GM12864 (cell line): Measurements from ENCODE around the gene PRKX.

ENCODE experiments used
- DNase-seq: peaks from one replicate; pipeline ENCODE4 v3.0.0-alpha.2; 2011; ENCODE audit warnings: low read depth
- H3K4me3 ChIP-seq: 2 replicates; pipeline ENCODE4 v1.5.1; 2011; ENCODE audit warnings: mild to moderate bottlenecking, low read depth, low read length, control low read depth
- TF ChIP-seq, protein P1 (sequence below): IDR thresholded peaks from 2 replicates; pipeline ENCODE4 v1.5.1; 2011; ENCODE audit warnings: low read depth, mild to moderate bottlenecking, moderate library complexity, low read length, control low read depth, inconsistent platforms; ENCODE audit errors: missing control alignments

Gene PRKX

GRCh38 chrX:3598709-3599108 lies 114.7 kb downstream of the PRKX start:
- TF ChIP-seq, protein P1, sequence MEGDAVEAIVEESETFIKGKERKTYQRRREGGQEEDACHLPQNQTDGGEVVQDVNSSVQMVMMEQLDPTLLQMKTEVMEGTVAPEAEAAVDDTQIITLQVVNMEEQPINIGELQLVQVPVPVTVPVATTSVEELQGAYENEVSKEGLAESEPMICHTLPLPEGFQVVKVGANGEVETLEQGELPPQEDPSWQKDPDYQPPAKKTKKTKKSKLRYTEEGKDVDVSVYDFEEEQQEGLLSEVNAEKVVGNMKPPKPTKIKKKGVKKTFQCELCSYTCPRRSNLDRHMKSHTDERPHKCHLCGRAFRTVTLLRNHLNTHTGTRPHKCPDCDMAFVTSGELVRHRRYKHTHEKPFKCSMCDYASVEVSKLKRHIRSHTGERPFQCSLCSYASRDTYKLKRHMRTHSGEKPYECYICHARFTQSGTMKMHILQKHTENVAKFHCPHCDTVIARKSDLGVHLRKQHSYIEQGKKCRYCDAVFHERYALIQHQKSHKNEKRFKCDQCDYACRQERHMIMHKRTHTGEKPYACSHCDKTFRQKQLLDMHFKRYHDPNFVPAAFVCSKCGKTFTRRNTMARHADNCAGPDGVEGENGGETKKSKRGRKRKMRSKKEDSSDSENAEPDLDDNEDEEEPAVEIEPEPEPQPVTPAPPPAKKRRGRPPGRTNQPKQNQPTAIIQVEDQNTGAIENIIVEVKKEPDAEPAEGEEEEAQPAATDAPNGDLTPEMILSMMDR: no peak
- no peak for DNase-seq
- no peak overlapping the region for H3K4me3 ChIP-seq

GRCh38 chrX:3598046-3598605 lies 115.3 kb downstream of the PRKX start:
- no peak for DNase-seq
- TF ChIP-seq, protein P1: no peak
- no peak overlapping the region for H3K4me3 ChIP-seq

DNA sequence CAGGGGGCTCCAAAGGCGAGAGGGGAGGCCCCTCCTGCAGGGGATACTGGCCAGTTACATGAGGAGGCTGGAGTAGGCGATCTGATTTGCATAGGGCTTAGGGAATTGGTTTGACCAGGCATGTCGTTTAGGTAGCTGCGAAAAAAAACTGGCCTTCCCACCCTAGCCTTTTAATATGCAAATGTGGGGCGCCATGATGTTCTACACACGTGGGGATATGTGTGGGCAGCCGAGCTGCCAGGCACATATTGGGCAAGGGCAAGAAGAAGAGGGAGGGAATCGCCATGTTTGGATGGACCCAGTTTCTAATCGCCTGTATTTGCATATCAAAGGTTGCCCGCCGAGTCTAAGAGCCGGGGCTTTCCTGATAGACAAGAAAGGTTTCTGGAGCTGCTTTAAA lies 121.3 kb downstream of the PRKX start:
- TF ChIP-seq, protein P1: no peak
- DNase-seq: no peak
- no peak overlapping the region for H3K4me3 ChIP-seq

GRCh38 chrX:3589474-3589873 lies 124.0 kb downstream of the PRKX start:
- no peak for DNase-seq
- TF ChIP-seq, protein P1: no peak

GRCh38 chrX:3585719-3586118 lies 127.7 kb downstream of the PRKX start:
- no peak overlapping the region for H3K4me3 ChIP-seq
- TF ChIP-seq, protein P1: no peak
- DNase-seq: no peak

More at GRCh38 chrX:3589474-3589873, 124.0 kb downstream of the PRKX start:
- no peak overlapping the region for H3K4me3 ChIP-seq

DNA sequence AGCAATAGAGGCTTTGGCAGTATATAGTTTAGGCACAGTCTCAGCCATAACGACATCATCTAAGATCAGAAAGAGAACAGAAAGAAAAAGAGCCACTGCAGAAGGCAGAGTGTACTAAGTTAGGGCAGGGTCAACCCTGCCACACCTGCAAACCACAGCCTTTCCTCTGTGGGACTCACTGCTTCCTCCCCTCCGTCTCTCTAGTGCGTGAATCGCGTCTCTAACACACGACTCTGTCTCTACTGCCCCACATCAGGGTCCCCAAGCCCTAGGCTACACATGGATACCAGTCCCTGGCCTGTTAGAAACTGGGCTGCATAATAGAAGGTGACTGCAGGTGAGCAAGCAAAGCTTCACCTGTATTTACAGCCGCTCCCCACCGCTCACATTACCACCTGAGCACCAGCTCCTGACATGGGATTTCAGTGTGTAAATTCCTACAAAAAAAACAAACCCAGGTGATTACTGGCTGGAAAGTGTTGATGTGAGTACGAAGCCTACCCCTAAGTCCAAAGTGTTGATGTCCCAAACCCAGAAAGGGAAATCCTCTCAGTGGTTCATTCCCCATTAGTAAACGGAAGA lies 128.9 kb downstream of the PRKX start:
- no peak overlapping the region for H3K4me3 ChIP-seq
- TF ChIP-seq, protein P1: no peak
- DNase-seq: no peak

GRCh38 chrX:3582451-3582850 lies 131.0 kb downstream of the PRKX start:
- H3K4me3 ChIP-seq: no peak overlapping the region
- no peak for DNase-seq
- TF ChIP-seq, protein P1: no peak
